Transverse colon (tissue), 4 donors: ENCODE data around the gene SZT2. TPM values are rescaled to one million over a fixed set of nuclear protein-coding genes. Genes with fewer than 3 reads are reported as not detected.

Experiments used
- DNase-seq: peaks from one replicate; pipeline ENCODE4 v3.0.0-alpha.2; 2019
- H3K27ac ChIP-seq, 4 donors: fragments of 200-600 bp; sonication (generic); 2 replicates each; pipeline ENCODE4 v1.5.1; 2016 to 2018; ENCODE audit warnings: inconsistent platforms in 4 of 4
- H3K27me3 ChIP-seq: fragments of 200-600 bp; sonication (generic); 2 replicates; pipeline ENCODE4 v1.5.1; 2017; ENCODE audit warnings: inconsistent platforms
- H3K36me3 ChIP-seq, 4 donors: fragments of 200-600 bp; sonication (generic); 2 replicates each; pipeline ENCODE4 v1.5.1; 2017 to 2019; ENCODE audit warnings: inconsistent platforms in 4 of 4
- H3K4me1 ChIP-seq, 4 donors: fragments of 200-600 bp; sonication (generic); 2 replicates each; pipeline ENCODE4 v1.5.1; 2017 to 2020; ENCODE audit warnings: inconsistent platforms in 4 of 4
- H3K4me3 ChIP-seq, 4 donors: fragments of 200-600 bp; sonication (generic); 1 replicate in 1 of 4; 2 replicates in 3 of 4; pipeline versions ENCODE4 v1.5.1 to v1.6.1; 2017 to 2019; ENCODE audit warnings: inconsistent platforms in 4 of 4
- H3K9me3 ChIP-seq, 2 donors: fragments of 200-600 bp; sonication (generic); 2 replicates each; pipeline ENCODE4 v1.5.1; 2017 to 2019; ENCODE audit warnings: inconsistent platforms in 2 of 2
- CTCF ChIP-seq, 5 experiments: fragments of 200-600 bp in 3 of 5; fragments of 450-650 bp in 2 of 5; sonication (generic) in 3 of 5; IDR thresholded peaks; 1 replicate in 2 of 5; 2 replicates in 3 of 5; pipeline ENCODE4 v1.5.1; 2016 to 2017; ENCODE audit warnings: antibody characterized with exemption in 5 of 5, inconsistent platforms in 3 of 5, mild to moderate bottlenecking in 2 of 5, moderate library complexity in 1 of 5
- EP300 ChIP-seq: sonication (generic); formaldehyde crosslinking; IDR thresholded peaks from one replicate; pipeline ENCODE4 v1.6.1; 2017; ENCODE audit warnings: antibody characterized with exemption, low read depth
- POLR2A ChIP-seq: fragments of 450-650 bp; IDR thresholded peaks from one replicate; pipeline ENCODE4 v1.6.1; 2016; ENCODE audit warnings: antibody characterized with exemption, mild to moderate bottlenecking, moderate library complexity
- POLR2AphosphoS5 ChIP-seq, 3 donors: sonication (generic); formaldehyde crosslinking; IDR thresholded peaks; one replicate each; pipeline ENCODE4 v1.6.1; 2016; ENCODE audit warnings: antibody characterized with exemption in 3 of 3
- WGBS, 2 donors: methylation state at CpG; one replicate each; pipeline ENCODE4 v1.1.5; 2018; ENCODE audit warnings: low coverage in 1 of 2; 5-methylcytosine and 5-hydroxymethylcytosine counted together
- in situ Hi-C, 4 donors: fragments of 200-750 bp; cut with MboI; loops; one replicate each; pipeline versions ENCODE4 v1.15.0 to v1.15.1; 2017; ENCODE audit warnings: low sequenced_read_pairs in 3 of 4, low pct_ligation_motif_present in 1 of 4, low pct_unique_long_range_greater_than_20kb in 1 of 4
- intact Hi-C: fragments of 100-400 bp; cut with DNase I; formaldehyde crosslinking; loops from one replicate; pipeline ENCODE4 v1.15.1; 2023; ENCODE audit warnings: low total_unique reads
- total RNA-seq, 4 donors: library from RNA; depleted of rRNA; stranded (reverse); fragments of >200 nt; gene quantifications; one replicate each; pipeline ENCODE4 v1.1.0, GENCODE V29; 2016

The SZT2 gene
- total RNA-seq, 4 donors from 2014 or later, result 43.1 to 106 (median 82.2) TPM

GRCh38 chr1:43440358-43440757 is 50.7 kb downstream of the SZT2 start:
- Histone ChIP-seq H3K36me3 (peaks cover 0 to 9% (median 4%) of the 10 kb centered on the region in 4 donors), H3K9me3 (no peaks in the 10 kb centered on the region), H3K27me3 (no peaks in the 10 kb centered on the region), H3K4me1 (peaks cover 0 to 3% (median 0%) of the 10 kb centered on the region in 4 donors), H3K4me3 (no peak overlapping the region), H3K27ac (no peak overlapping the region)
- intact Hi-C loops (no loop called here), in situ Hi-C loops (loop anchor here in 1 of 4 donors (25.0 kb wide), 1 partner anchor 197 kb away; no protein-coding TSS in a partner anchor)
- WGBS, 2 donors, result 84% methylated on average over 7 of the region's 7 CpGs; no CpG with 5 or more reads in 1 of the 2 donors
- peak; percentile 5 for DNase-seq
- no peak for TF ChIP-seq EP300
- no peak for TF ChIP-seq POLR2A
- TF ChIP-seq POLR2AphosphoS5 (IDR thresholded peaks at IDR 0.05), result no peak
- TF ChIP-seq CTCF (IDR thresholded peaks at IDR 0.05), result no peak

GRCh38 chr1:43441166-43441893 is 51.6 kb downstream of the SZT2 start:
- no peak overlapping the region for H3K27ac ChIP-seq
- DNase-seq, result peak; percentile 4
- H3K4me1 ChIP-seq, result no peaks in the 10 kb centered on the region
- no peaks in the 10 kb centered on the region for H3K9me3 ChIP-seq
- in situ Hi-C loops, result loop anchor here in 1 of 4 donors (25.0 kb wide), 1 partner anchor 196 kb away; no protein-coding TSS in a partner anchor
- H3K4me3 ChIP-seq, result no peak overlapping the region
- intact Hi-C loops, result no loop called here
- no peaks in the 10 kb centered on the region for H3K27me3 ChIP-seq
- H3K36me3 ChIP-seq, result peaks cover 0 to 16% (median 8%) of the 10 kb centered on the region in 4 donors
- TF ChIP-seq POLR2AphosphoS5 (IDR thresholded peaks at IDR 0.05) (no peak), CTCF (IDR thresholded peaks at IDR 0.05) (no peak), POLR2A (no peak), EP300 (no peak)
- WGBS, 2 donors, result 94 to 100% methylated on average over 2 to 15 of the region's 15 CpGs

- peak; percentile 4 for DNase-seq
- H3K4me3 ChIP-seq, result no peak overlapping the region
- peaks cover 0 to 21% (median 9%) of the 10 kb centered on the region in 4 donors for H3K36me3 ChIP-seq
- no peaks in the 10 kb centered on the region for H3K4me1 ChIP-seq
- H3K27me3 ChIP-seq, result no peaks in the 10 kb centered on the region
- in situ Hi-C loops (loop anchor here in 1 of 4 donors (25.0 kb wide), 1 partner anchor 195 kb away; no protein-coding TSS in a partner anchor), intact Hi-C loops (no loop called here)
- 87 to 91% methylated on average over 3 to 18 of the region's 18 CpGs for WGBS, 2 donors
- TF ChIP-seq CTCF (IDR thresholded peaks at IDR 0.05), result no peak
- TF ChIP-seq EP300, result no peak
- no peak for TF ChIP-seq POLR2AphosphoS5 (IDR thresholded peaks at IDR 0.05)
- TF ChIP-seq POLR2A, result no peak
- no peaks in the 10 kb centered on the region for H3K9me3 ChIP-seq
- no peak overlapping the region for H3K27ac ChIP-seq
Measured at GRCh38 chr1:43441894-43442637, 52.4 kb downstream of the SZT2 start.

- in situ Hi-C loops, result loop anchor here in 1 of 4 donors (25.0 kb wide), 1 partner anchor 195 kb away; no protein-coding TSS in a partner anchor
- no peaks in the 10 kb centered on the region for H3K27me3 ChIP-seq
- no peaks in the 10 kb centered on the region for H3K9me3 ChIP-seq
- TF ChIP-seq CTCF (IDR thresholded peaks at IDR 0.05), result no peak
- no peaks in the 10 kb centered on the region for H3K4me1 ChIP-seq
- no peak overlapping the region for H3K4me3 ChIP-seq
- intact Hi-C loops, result no loop called here
- 95 to 100% methylated on average over 1 to 12 of the region's 12 CpGs for WGBS, 2 donors
- peak; percentile 5 for DNase-seq
- peaks cover 0 to 28% (median 9%) of the 10 kb centered on the region in 4 donors for H3K36me3 ChIP-seq
- no peak overlapping the region for H3K27ac ChIP-seq
Measured at GRCh38 chr1:43442756-43443155, 53.1 kb downstream of the SZT2 start.
